Pancreas (tissue), 10 donors: ENCODE results near the gene PPP2R5A. TPM values are rescaled to one million over a fixed set of nuclear protein-coding genes. Genes with fewer than 3 reads are reported as not detected.

Experiments
- ATAC-seq, 4 donors: fragments of 200-7000 bp; cut with Tn5 transposase; one replicate each; pipeline versions ENCODE4 v1.8.0 to v1.9.1; 2020; ENCODE audit warnings: mild to moderate bottlenecking in 4 of 4, moderate library complexity in 4 of 4
- DNase-seq, 6 donors: peaks; one replicate each; pipeline ENCODE4 v3.0.0-alpha.2; 2020
- FAIRE-seq: peaks from 2 replicates; lab custom pipeline; 2012; peaks lifted over from hg19 to GRCh38; lab: Jason Lieb, UNC
- H3K27ac ChIP-seq, 4 donors: fragments of 200-600 bp; sonication (generic); 1 replicate in 3 of 4; 2 replicates in 1 of 4; pipeline versions ENCODE4 v1.5.0 to v1.8.0; 2020
- H3K27me3 ChIP-seq, 4 donors: fragments of 200-600 bp; one replicate each; pipeline ENCODE4 v1.8.0; 2021
- H3K36me3 ChIP-seq, 3 donors: fragments of 200-600 bp; sonication (generic) in 1 of 3; one replicate each; pipeline versions ENCODE4 v1.5.0 to v1.8.0; 2020 to 2021
- H3K4me1 ChIP-seq, 3 donors: fragments of 200-600 bp; one replicate each; pipeline ENCODE4 v1.8.0; 2021
- H3K4me3 ChIP-seq, 4 donors: fragments of 200-600 bp; sonication (generic) in 2 of 4; one replicate each; pipeline versions ENCODE4 v1.5.0 to v1.8.0; 2020 to 2021
- H3K9me3 ChIP-seq, 4 donors: fragments of 200-600 bp; one replicate each; pipeline ENCODE4 v1.8.0; 2021
- WGBS, 2 donors: extraction: QIAGEN DNeasy Blood & Tissue Kit; methylation state at CpG; one replicate each; pipeline ENCODE4 v1.1.7; 2013; 5-methylcytosine and 5-hydroxymethylcytosine counted together
- intact Hi-C, 3 donors: fragments of 100-400 bp; cut with DNase I; formaldehyde crosslinking; loops; one replicate each; pipeline versions ENCODE4 v1.11.1 to v1.14.2; 2022
- polyA plus RNA-seq, 2 donors: library from polyadenylated mRNA; stranded (reverse); fragments of 200-250 nt; gene quantifications; one replicate each; pipeline ENCODE4 v1.2.3, GENCODE V29; 2013
- total RNA-seq, 6 donors: library from RNA; stranded (reverse); fragmentation: NEBNext Ultra II Directional in 4 of 6; extraction: Animal tissue kit (Norgen Biotek cat#: 25700) in 4 of 6; gene quantifications; one replicate each; pipeline versions ENCODE4 v1.2.1 to v1.2.4, GENCODE V29; 2021 to 2023
- TF ChIP-seq, protein P1 (sequence below), 4 donors: fragments of 200-600 bp; sonication (generic) in 3 of 4; IDR thresholded peaks; one replicate each; pipeline versions ENCODE4 v1.5.0 to v1.8.0; 2021; ENCODE audit warnings: antibody characterized with exemption in 4 of 4
- donor health status: healthy with polysubstance abuse.
- donor health status: DM: no; HTN: no; CAD: no; lungs with moderate emphysema.
- donor health status: DM: no; HTN: no; CAD: no.
- donor health status: control.
- donor health status: control.
- donor health status: Bipolar disorder and iron deficiency.
- donor health status: DM: yes; HTN: yes; CAD: no.
- donor health status: DM: no; HTN: no; CAD: no.
- donor health status: DM: no; HTN: no; CAD: no.
- donor health status: DM: yes; HTN: yes; CAD: no.

PPP2R5A gene
- total and polyA plus RNA-seq, 8 donors: 14.4 to 30.5 (median 22.0) TPM

GRCh38 chr1:212396638-212397037 is 111.4 kb downstream of the PPP2R5A start:
- no peaks in the 10 kb centered on the region for H3K36me3 ChIP-seq
- H3K4me1 ChIP-seq: no peaks in the 10 kb centered on the region
- H3K4me3 ChIP-seq: no peak overlapping the region
- WGBS, 2 donors: 95 to 96% methylated on average over 3 of the region's 3 CpGs
- intact Hi-C loops: no loop called here
- TF ChIP-seq, protein P1, sequence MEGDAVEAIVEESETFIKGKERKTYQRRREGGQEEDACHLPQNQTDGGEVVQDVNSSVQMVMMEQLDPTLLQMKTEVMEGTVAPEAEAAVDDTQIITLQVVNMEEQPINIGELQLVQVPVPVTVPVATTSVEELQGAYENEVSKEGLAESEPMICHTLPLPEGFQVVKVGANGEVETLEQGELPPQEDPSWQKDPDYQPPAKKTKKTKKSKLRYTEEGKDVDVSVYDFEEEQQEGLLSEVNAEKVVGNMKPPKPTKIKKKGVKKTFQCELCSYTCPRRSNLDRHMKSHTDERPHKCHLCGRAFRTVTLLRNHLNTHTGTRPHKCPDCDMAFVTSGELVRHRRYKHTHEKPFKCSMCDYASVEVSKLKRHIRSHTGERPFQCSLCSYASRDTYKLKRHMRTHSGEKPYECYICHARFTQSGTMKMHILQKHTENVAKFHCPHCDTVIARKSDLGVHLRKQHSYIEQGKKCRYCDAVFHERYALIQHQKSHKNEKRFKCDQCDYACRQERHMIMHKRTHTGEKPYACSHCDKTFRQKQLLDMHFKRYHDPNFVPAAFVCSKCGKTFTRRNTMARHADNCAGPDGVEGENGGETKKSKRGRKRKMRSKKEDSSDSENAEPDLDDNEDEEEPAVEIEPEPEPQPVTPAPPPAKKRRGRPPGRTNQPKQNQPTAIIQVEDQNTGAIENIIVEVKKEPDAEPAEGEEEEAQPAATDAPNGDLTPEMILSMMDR (IDR thresholded peaks at IDR 0.05): no peak
- no peak for ATAC-seq
- no peaks in the 10 kb centered on the region for H3K27me3 ChIP-seq
- no peak for DNase-seq
- H3K27ac ChIP-seq: no peak overlapping the region
- FAIRE-seq: no peak
- H3K9me3 ChIP-seq: no peaks in the 10 kb centered on the region

DNA sequence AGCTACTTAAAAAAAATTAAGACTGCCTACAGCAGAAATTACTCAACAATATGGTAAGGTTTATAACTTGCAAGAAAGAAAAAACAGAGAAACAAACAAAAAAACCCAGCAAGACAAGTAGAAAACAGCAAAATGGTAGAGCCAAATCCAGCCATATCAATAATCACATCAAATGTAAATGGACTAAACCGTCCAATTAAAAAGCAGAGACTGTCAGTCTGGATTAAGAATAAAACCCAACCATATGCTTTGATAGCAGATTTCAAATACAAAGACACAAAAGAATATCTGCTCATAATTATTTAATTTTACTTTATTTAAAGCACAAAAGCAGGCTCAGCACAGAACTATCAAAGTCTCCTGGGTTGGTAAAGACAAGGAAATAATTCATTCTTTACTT is 112.0 kb downstream of the PPP2R5A start:
- ATAC-seq (no peak), DNase-seq (no peak), FAIRE-seq (no peak)
- 92 to 96% methylated on average over 1 of the region's 1 CpG for WGBS, 2 donors
- Histone ChIP-seq H3K9me3 (no peaks in the 10 kb centered on the region), H3K27me3 (no peaks in the 10 kb centered on the region), H3K27ac (no peak overlapping the region), H3K36me3 (no peaks in the 10 kb centered on the region), H3K4me3 (no peak overlapping the region), H3K4me1 (no peaks in the 10 kb centered on the region)
- TF ChIP-seq, protein P1 (IDR thresholded peaks at IDR 0.05): no peak
- intact Hi-C loops: no loop called here

GRCh38 chr1:212401042-212401441 is 115.8 kb downstream of the PPP2R5A start:
- no peak for DNase-seq
- no peak for FAIRE-seq

DNA sequence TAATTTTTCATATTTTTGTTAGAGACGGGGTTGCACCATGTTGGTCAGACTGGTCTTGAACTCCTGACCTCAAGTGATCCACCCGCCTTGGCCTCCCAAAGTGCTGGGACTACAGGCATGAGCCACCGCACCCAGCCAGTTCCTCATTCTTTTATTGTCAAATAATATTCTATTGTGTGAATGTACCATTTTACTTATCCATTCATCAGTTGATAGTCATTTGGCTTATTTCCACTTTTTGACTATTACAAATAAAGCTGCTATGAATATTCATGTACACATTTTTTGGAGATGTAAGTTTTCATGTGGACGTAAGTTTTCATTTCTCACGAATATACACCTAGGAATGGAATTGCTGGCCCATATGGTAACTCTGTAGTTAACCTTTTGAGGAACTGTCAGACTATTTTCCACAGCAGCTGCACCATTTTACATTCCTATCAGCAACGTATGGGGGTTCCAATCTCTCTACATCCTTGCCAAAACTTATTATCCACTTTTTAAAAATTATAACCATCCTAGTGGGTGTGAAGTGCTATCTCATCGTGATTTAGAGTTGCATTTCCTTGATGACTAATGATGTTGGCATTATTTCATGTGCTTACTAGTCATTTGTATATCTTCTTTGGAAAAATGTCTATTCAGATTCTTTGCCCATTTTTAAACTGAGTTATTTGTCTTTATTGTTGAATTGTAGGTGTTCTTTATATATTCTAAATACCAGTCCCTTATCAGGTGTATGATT is 116.8 kb downstream of the PPP2R5A start:
- no peak for FAIRE-seq
- Histone ChIP-seq H3K4me3 (no peak overlapping the region), H3K27me3 (no peaks in the 10 kb centered on the region), H3K27ac (no peak overlapping the region), H3K9me3 (no peaks in the 10 kb centered on the region), H3K4me1 (no peaks in the 10 kb centered on the region), H3K36me3 (peaks cover 0 to 4% (median 0%) of the 10 kb centered on the region in 3 donors)
- WGBS, 2 donors: 84 to 90% methylated on average over 7 of the region's 7 CpGs
- TF ChIP-seq, protein P1 (IDR thresholded peaks at IDR 0.05): no peak
- no peak for DNase-seq
- no peak for ATAC-seq
- intact Hi-C loops: no loop called here

More at GRCh38 chr1:212401042-212401441, 115.8 kb downstream of the PPP2R5A start:
- 98% methylated on average over 4 of the region's 4 CpGs for WGBS, 2 donors
- no peaks in the 10 kb centered on the region for H3K36me3 ChIP-seq
- no peaks in the 10 kb centered on the region for H3K4me1 ChIP-seq
- TF ChIP-seq, protein P1 (IDR thresholded peaks at IDR 0.05): no peak
- intact Hi-C loops: no loop called here
- H3K9me3 ChIP-seq: no peaks in the 10 kb centered on the region
- no peak for ATAC-seq
- no peak overlapping the region for H3K27ac ChIP-seq
- H3K4me3 ChIP-seq: no peak overlapping the region
- H3K27me3 ChIP-seq: no peaks in the 10 kb centered on the region

DNA sequence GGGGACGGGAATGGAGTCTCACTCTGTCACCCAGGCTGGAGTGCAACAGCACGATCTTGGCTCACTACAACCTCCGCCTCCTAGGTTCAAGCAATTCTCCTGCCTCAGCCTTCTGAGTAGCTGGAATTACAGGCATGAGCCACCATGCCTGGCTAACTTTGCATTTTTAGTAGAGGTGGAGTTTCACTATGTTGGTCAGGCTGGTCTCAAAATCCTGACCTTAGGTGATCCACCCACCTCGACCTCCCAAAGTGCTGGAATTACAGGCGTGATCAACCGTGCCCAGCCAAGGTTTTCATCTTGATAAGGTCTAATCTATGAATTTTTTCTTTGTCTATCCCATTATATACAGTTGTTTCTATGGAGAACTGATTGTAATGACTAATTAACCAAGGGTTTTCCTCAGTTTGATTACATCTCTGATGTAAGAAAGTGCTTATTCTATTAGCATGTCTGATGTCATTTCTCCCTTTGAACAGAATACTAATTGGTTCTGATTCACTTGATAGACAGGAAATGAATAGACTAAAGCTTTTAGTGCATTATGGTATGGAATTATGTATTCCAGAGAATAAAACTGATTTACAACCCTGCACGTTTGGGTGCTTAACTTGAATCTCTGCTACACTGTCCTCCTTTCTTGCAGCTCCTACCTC is 117.6 kb downstream of the PPP2R5A start:
- ATAC-seq: no peak
- Histone ChIP-seq H3K27ac (no peak overlapping the region), H3K4me1 (no peaks in the 10 kb centered on the region), H3K36me3 (peaks cover 0 to 4% (median 0%) of the 10 kb centered on the region in 3 donors), H3K9me3 (no peaks in the 10 kb centered on the region), H3K27me3 (no peaks in the 10 kb centered on the region), H3K4me3 (no peak overlapping the region)
- no peak for FAIRE-seq
- intact Hi-C loops: no loop called here
- DNase-seq: no peak
- TF ChIP-seq, protein P1 (IDR thresholded peaks at IDR 0.05): no peak
- 90 to 92% methylated on average over 7 of the region's 7 CpGs for WGBS, 2 donors
